Suprapubic skin (tissue), 4 donors: ENCODE measurements around the gene NDFIP1. TPM values are rescaled to one million over a fixed set of nuclear protein-coding genes. Genes with fewer than 3 reads are reported as not detected.
"Not testable (repeated sequence)": the region's sequence is repeated elsewhere in the genome, so short reads cannot be mapped to it uniquely, and the experiment has no call there.

Experiments used
- DNase-seq, 2 donors: peaks; one replicate each; pipeline ENCODE4 v3.0.0-alpha.2; 2019; ENCODE audit warnings: low spot score in 2 of 2
- H3K27ac ChIP-seq: fragments of 200-600 bp; sonication (generic); one replicate; pipeline ENCODE4 v1.5.1; 2019
- H3K27me3 ChIP-seq: fragments of 200-600 bp; sonication (generic); one replicate; pipeline ENCODE4 v1.5.1; 2019
- H3K36me3 ChIP-seq: fragments of 200-600 bp; sonication (generic); one replicate; pipeline ENCODE4 v1.5.1; 2019
- H3K4me1 ChIP-seq: fragments of 200-600 bp; sonication (generic); one replicate; pipeline ENCODE4 v1.5.1; 2019
- H3K4me3 ChIP-seq: fragments of 200-600 bp; sonication (generic); one replicate; pipeline ENCODE4 v1.5.1; 2019; ENCODE audit warnings: mild to moderate bottlenecking
- H3K9me3 ChIP-seq: fragments of 200-600 bp; sonication (generic); one replicate; pipeline ENCODE4 v1.5.1; 2019
- EP300 ChIP-seq: sonication (generic); formaldehyde crosslinking; IDR thresholded peaks from one replicate; pipeline ENCODE4 v1.6.1; 2017; ENCODE audit warnings: antibody characterized with exemption
- POLR2A ChIP-seq, 2 donors: fragments of 450-650 bp; IDR thresholded peaks; one replicate each; pipeline ENCODE4 v1.6.1; 2017; ENCODE audit warnings: antibody characterized with exemption in 2 of 2, mild to moderate bottlenecking in 2 of 2, moderate library complexity in 2 of 2
- POLR2AphosphoS5 ChIP-seq, 3 donors: sonication (generic); formaldehyde crosslinking; IDR thresholded peaks; one replicate each; pipeline ENCODE4 v1.6.1; 2017; ENCODE audit warnings: antibody characterized with exemption in 3 of 3
- WGBS: methylation state at CpG from one replicate; pipeline ENCODE4 v1.1.5; 2018; 5-methylcytosine and 5-hydroxymethylcytosine counted together
- total RNA-seq, 4 donors: library from RNA; depleted of rRNA; stranded (reverse); fragments of >200 nt; gene quantifications; one replicate each; pipeline ENCODE4 v1.1.0, GENCODE V29; 2016
- TF ChIP-seq, protein P1 (sequence below), 2 donors: fragments of 200-600 bp in 1 of 2; fragments of 450-650 bp in 1 of 2; sonication (generic) in 1 of 2; IDR thresholded peaks; one replicate each; pipeline ENCODE4 v1.5.1; 2016 to 2019; ENCODE audit warnings: antibody characterized with exemption in 2 of 2, mild to moderate bottlenecking in 1 of 2, moderate library complexity in 1 of 2

NDFIP1 gene
- total RNA-seq, 4 donors from 2014 or later, result 57.8 to 116 (median 75.7) TPM

- DNase-seq, result no peak
- no peak for TF ChIP-seq EP300
- TF ChIP-seq POLR2AphosphoS5 (IDR thresholded peaks at IDR 0.05), result no peak
- TF ChIP-seq, protein P1, sequence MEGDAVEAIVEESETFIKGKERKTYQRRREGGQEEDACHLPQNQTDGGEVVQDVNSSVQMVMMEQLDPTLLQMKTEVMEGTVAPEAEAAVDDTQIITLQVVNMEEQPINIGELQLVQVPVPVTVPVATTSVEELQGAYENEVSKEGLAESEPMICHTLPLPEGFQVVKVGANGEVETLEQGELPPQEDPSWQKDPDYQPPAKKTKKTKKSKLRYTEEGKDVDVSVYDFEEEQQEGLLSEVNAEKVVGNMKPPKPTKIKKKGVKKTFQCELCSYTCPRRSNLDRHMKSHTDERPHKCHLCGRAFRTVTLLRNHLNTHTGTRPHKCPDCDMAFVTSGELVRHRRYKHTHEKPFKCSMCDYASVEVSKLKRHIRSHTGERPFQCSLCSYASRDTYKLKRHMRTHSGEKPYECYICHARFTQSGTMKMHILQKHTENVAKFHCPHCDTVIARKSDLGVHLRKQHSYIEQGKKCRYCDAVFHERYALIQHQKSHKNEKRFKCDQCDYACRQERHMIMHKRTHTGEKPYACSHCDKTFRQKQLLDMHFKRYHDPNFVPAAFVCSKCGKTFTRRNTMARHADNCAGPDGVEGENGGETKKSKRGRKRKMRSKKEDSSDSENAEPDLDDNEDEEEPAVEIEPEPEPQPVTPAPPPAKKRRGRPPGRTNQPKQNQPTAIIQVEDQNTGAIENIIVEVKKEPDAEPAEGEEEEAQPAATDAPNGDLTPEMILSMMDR (IDR thresholded peaks at IDR 0.05), result no peak
- TF ChIP-seq POLR2A (IDR thresholded peaks at IDR 0.05), result no peak
- 91% methylated on average over 1 of the region's 1 CpG for WGBS
- no peaks in the 10 kb centered on the region for H3K27me3 ChIP-seq
- H3K4me3 ChIP-seq, result no peak overlapping the region
- no peaks in the 10 kb centered on the region for H3K4me1 ChIP-seq
- no peaks in the 10 kb centered on the region for H3K9me3 ChIP-seq
- H3K27ac ChIP-seq, result no peak overlapping the region
- peaks cover 33% of the 10 kb centered on the region for H3K36me3 ChIP-seq
Observed at GRCh38 chr5:142152384-142152732, 43.8 kb downstream of the NDFIP1 start.

- Histone ChIP-seq H3K27me3 (no peaks in the 10 kb centered on the region), H3K36me3 (peaks cover 18% of the 10 kb centered on the region), H3K9me3 (no peaks in the 10 kb centered on the region), H3K27ac (no peak overlapping the region), H3K4me1 (no peaks in the 10 kb centered on the region), H3K4me3 (no peak overlapping the region)
- WGBS, result 93% methylated on average over 12 of the region's 12 CpGs
- TF ChIP-seq POLR2A (IDR thresholded peaks at IDR 0.05) (no peak), POLR2AphosphoS5 (IDR thresholded peaks at IDR 0.05) (no peak), EP300 (no peak)
- TF ChIP-seq, protein P1 (IDR thresholded peaks at IDR 0.05), result no peak
- DNase-seq, result no peak
Observed at GRCh38 chr5:142153674-142154448, 45.3 kb downstream of the NDFIP1 start.

DNA sequence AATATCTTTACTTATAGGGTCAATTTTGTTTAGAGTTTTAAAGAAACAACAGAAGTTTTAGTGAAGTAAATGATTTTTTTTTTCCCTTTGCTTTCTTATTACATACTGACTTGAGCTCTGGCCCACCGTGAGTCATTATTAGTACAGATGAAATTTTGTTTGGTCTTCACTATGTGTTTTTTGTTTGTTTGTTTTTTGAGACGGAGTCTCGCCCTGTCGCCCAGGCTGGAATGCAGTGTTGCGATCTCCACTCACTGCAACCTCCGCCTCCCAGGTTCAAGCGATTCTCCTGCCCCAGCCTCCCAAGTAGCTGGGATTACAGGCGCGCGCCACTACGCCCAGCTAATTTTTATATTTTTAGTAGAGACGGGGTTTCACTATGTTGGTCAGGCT is 45.9 kb downstream of the NDFIP1 start:
- not testable (repeated sequence) for H3K27me3 ChIP-seq, H3K27ac ChIP-seq, H3K4me3 ChIP-seq, DNase-seq, H3K4me1 ChIP-seq, H3K9me3 ChIP-seq
- 91% methylated on average over 12 of the region's 12 CpGs for WGBS
- peaks cover 16% of the 10 kb centered on the region for H3K36me3 ChIP-seq

DNA sequence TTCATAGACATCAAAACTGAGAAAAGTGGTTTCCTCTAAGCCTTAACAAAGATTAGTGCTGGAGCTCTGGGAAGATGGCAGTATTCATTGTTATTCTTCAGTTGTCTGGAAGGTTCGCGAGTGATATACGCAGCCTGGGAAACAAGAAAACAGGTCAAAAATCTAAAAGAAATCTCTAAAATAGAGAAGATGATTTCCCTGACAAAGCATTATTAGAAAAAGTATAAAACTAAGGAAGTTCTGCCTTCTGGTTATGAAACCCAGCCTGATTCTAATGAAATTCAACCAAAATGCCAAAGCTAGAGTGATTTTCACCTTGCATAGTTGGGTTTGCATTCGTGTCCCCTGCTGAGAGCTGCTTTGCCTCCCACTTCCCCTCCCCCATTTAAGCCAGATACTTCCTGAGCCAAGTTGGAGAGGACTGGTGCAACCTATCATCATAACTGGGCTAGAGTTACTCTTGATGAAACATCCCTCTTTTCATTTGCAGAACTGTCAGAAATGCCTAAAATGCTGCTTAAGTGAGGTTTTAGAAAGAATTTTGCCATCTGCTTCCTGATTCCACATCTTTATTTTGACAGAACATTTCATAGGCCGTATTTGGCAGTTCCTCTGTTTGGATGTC is 48.4 kb downstream of the NDFIP1 start:
- TF ChIP-seq POLR2A (IDR thresholded peaks at IDR 0.05), result no peak
- no peak for TF ChIP-seq POLR2AphosphoS5 (IDR thresholded peaks at IDR 0.05)
- TF ChIP-seq, protein P1 (IDR thresholded peaks at IDR 0.05), result no peak
- TF ChIP-seq EP300, result no peak
- H3K27ac ChIP-seq, result no peak overlapping the region
- no peaks in the 10 kb centered on the region for H3K9me3 ChIP-seq
- no peak overlapping the region for H3K4me3 ChIP-seq
- 74% methylated on average over 5 of the region's 5 CpGs for whole genome bisulfite sequencing
- H3K27me3 ChIP-seq, result no peaks in the 10 kb centered on the region
- peaks cover 12% of the 10 kb centered on the region for H3K36me3 ChIP-seq
- no peak for DNase-seq
- no peaks in the 10 kb centered on the region for H3K4me1 ChIP-seq

GRCh38 chr5:142159354-142159753 is 50.8 kb downstream of the NDFIP1 start:
- Histone ChIP-seq H3K4me1 (no peaks in the 10 kb centered on the region), H3K27me3 (no peaks in the 10 kb centered on the region), H3K4me3 (no peak overlapping the region), H3K9me3 (no peaks in the 10 kb centered on the region), H3K36me3 (peaks cover 3% of the 10 kb centered on the region), H3K27ac (no peak overlapping the region)
- no peak for DNase-seq
- no peak for TF ChIP-seq EP300
- TF ChIP-seq, protein P1 (IDR thresholded peaks at IDR 0.05), result no peak
- TF ChIP-seq POLR2A (IDR thresholded peaks at IDR 0.05), result no peak
- TF ChIP-seq POLR2AphosphoS5 (IDR thresholded peaks at IDR 0.05), result no peak
